Loucy (cell line): ENCODE data around the gene ABHD12.

Experiments
- H2AFZ ChIP-seq: fragments of 200-600 bp; sonication (generic); 2 replicates; pipeline ENCODE4 v1.6.0; 2016; ENCODE audit warnings: antibody characterized with exemption, mild to moderate bottlenecking, low read length, moderate library complexity
- H3F3A ChIP-seq: fragments of 200-600 bp; 2 replicates; pipeline ENCODE4 v1.6.0; 2016; ENCODE audit warnings: antibody characterized with exemption, low read depth, mild to moderate bottlenecking
- H3K27me3 ChIP-seq: fragments of 200-600 bp; sonication (generic); 2 replicates; pipeline ENCODE4 v1.6.1; 2014; ENCODE audit warnings: low read length, mild to moderate bottlenecking; ENCODE audit not compliant: insufficient read depth, poor library complexity, severe bottlenecking
- H3K36me3 ChIP-seq: fragments of 200-600 bp; sonication (generic); 2 replicates; pipeline ENCODE4 v1.6.1; 2016; ENCODE audit warnings: low read length; ENCODE audit not compliant: insufficient read depth
- H3K4me1 ChIP-seq: fragments of 200-600 bp; sonication (generic); 2 replicates; pipeline ENCODE4 v1.5.1; 2014; ENCODE audit warnings: low read length, mild to moderate bottlenecking; ENCODE audit not compliant: insufficient read depth, poor library complexity, severe bottlenecking
- H3K4me2 ChIP-seq: fragments of 200-600 bp; sonication (generic); 2 replicates; pipeline ENCODE4 v1.6.0; 2014; ENCODE audit warnings: antibody characterized with exemption, low read length, low read depth, mild to moderate bottlenecking; ENCODE audit not compliant: poor library complexity, severe bottlenecking
- H3K4me3 ChIP-seq: fragments of 200-600 bp; sonication (generic); 2 replicates; pipeline ENCODE4 v1.5.1; 2014; ENCODE audit warnings: low read length, mild to moderate bottlenecking, mixed read lengths; ENCODE audit not compliant: poor library complexity, severe bottlenecking
- H3K79me2 ChIP-seq: fragments of 200-600 bp; sonication (generic); 2 replicates; pipeline ENCODE4 v1.6.1; 2014; ENCODE audit warnings: low read length; ENCODE audit not compliant: insufficient read depth
- H3K9ac ChIP-seq: fragments of 200-600 bp; sonication (generic); 2 replicates; pipeline ENCODE4 v1.6.0; 2014; ENCODE audit warnings: mild to moderate bottlenecking, low read depth, low read length, moderate library complexity; ENCODE audit not compliant: poor library complexity, severe bottlenecking
- H3K9me2 ChIP-seq: fragments of 200-600 bp; sonication (generic); replicated peaks from 2 replicates; pipeline ENCODE4 v1.6.1; 2016; ENCODE audit warnings: low read depth, low read length, mixed read lengths
- H3K9me3 ChIP-seq: fragments of 200-600 bp; sonication (generic); 2 replicates; pipeline ENCODE4 v1.6.1; 2014; ENCODE audit warnings: mild to moderate bottlenecking, antibody characterized with exemption, low read length, low read depth; ENCODE audit not compliant: insufficient read depth
- H4K20me1 ChIP-seq: fragments of 200-600 bp; sonication (generic); 2 replicates; pipeline ENCODE4 v1.6.0; 2014; ENCODE audit warnings: antibody characterized with exemption, low read length, mild to moderate bottlenecking; ENCODE audit not compliant: insufficient read depth, poor library complexity, severe bottlenecking
- CTCF ChIP-seq: fragments of 200-600 bp; sonication (generic); conservative IDR thresholded peaks from 2 replicates; pipeline ENCODE4 v1.5.1; 2014; ENCODE audit warnings: mild to moderate bottlenecking, antibody characterized with exemption, low read length
- EZH2phosphoT487 ChIP-seq: fragments of 200-600 bp; IDR thresholded peaks from 2 replicates; pipeline ENCODE4 v1.6.1; 2018; ENCODE audit warnings: antibody characterized with exemption, mild to moderate bottlenecking, moderate library complexity, borderline replicate concordance

ABHD12 gene

DNA sequence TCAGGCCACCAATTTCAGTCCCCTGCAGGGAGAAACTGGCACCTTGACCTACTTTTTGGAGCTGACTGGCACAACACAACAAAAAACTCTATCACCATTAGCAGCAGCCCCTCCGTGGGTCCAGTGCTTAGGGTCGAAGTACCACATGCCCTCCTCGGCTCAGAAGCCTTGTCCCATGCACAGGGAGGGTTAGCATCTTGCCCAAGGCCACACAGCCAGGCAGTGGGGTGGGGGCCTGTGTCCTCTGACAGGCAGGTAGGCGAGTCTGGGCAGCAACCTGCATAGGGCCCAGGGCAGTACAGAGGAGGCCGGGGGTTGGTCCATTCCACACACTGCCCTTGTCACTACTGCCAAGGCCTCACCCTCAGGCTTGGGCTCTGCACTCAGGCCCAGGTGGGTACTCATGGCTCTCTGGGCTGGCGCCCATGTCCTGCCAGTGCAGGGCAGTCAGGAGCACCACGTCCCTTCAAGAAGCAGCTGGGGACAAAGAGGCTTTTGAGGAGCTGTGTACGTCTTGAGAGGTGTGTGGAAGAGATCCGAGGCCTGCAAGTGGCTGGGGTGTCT lies 89.2 kb downstream of the ABHD12 start:
- Histone ChIP-seq H3K4me2 (no peak overlapping the region), H3K9me2 (no peaks in the 10 kb centered on the region), H4K20me1 (no peaks in the 10 kb centered on the region), H3K4me3 (no peak overlapping the region), H3K9ac (no peak overlapping the region), H3K79me2 (no peaks in the 10 kb centered on the region), H3F3A (no peaks in the 10 kb centered on the region), H3K9me3 (no peaks in the 10 kb centered on the region), H3K27me3 (no peaks in the 10 kb centered on the region), H3K4me1 (no peaks in the 10 kb centered on the region), H3K36me3 (peaks cover 26% of the 10 kb centered on the region; the same call in 1 of the 2 replicates), H2AFZ (no peak overlapping the region)
- no peak for TF ChIP-seq EZH2phosphoT487
- no peak for TF ChIP-seq CTCF

DNA sequence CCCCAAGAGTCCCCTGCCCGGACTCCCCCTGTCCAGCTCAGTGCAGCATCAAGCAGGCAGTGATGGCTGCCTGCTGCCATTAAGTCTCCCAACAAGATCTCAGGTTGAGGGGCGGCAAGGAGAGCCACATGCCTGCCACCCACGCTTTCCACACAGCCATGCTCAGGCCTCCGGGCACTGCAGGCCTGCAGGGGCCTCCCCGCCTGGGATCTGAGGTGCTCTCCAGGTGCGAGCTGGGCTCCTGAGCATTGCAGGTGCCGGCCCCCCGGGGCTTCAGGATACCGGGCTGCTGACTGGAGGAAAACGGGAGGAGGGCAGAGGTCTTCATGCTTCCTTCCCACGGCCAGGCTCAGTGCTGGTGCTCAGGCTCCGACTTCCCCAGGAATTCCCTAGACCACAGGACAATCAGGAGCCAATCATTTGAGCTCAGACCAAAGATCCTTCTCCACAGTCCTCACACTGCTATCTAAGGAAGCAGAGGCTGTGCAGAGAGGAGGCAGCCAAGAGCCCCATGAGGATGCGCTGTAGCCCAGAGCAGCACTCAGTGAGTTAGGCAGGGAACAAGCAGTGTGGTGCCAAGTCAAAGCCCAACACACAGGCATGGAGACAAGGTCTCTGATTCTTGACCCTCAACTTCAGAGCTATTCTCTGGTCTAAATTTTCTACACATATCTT lies 90.0 kb downstream of the ABHD12 start:
- no peaks in the 10 kb centered on the region for H3F3A ChIP-seq
- H3K36me3 ChIP-seq: peaks cover 27% of the 10 kb centered on the region; the same call in 1 of the 2 replicates
- no peak overlapping the region for H3K4me2 ChIP-seq
- H3K4me1 ChIP-seq: no peaks in the 10 kb centered on the region
- no peaks in the 10 kb centered on the region for H3K79me2 ChIP-seq
- no peak overlapping the region for H2AFZ ChIP-seq
- no peaks in the 10 kb centered on the region for H3K9me3 ChIP-seq
- no peak overlapping the region for H3K4me3 ChIP-seq
- H4K20me1 ChIP-seq: no peaks in the 10 kb centered on the region
- TF ChIP-seq CTCF (no peak), EZH2phosphoT487 (no peak)
- H3K27me3 ChIP-seq: no peaks in the 10 kb centered on the region
- no peak overlapping the region for H3K9ac ChIP-seq
- no peaks in the 10 kb centered on the region for H3K9me2 ChIP-seq

DNA sequence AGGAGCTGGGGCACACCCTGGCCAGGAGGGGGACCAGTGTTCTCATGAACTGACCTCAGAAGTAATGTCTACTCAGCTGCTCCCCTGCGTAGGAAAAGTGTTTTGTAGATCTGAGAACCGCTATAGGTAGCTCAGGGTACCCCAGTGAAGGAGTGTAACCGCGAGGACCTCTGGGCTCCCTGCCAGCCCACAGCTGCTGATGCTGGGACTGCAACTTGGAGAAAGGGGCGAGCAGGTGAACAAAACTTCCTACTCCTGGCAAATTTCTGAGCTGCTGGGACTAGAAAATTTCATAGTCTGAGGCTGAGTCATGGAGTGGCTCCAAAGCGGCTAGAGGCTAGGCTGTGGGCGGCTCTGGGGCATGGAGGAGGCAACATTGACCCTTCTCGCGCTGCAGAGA lies 90.8 kb downstream of the ABHD12 start:
- no peaks in the 10 kb centered on the region for H3K79me2 ChIP-seq
- H3K4me1 ChIP-seq: no peaks in the 10 kb centered on the region
- no peak overlapping the region for H2AFZ ChIP-seq
- H3K4me3 ChIP-seq: no peak overlapping the region
- no peak overlapping the region for H3K4me2 ChIP-seq
- no peaks in the 10 kb centered on the region for H3K27me3 ChIP-seq
- no peaks in the 10 kb centered on the region for H3K9me2 ChIP-seq
- TF ChIP-seq EZH2phosphoT487: no peak
- no peak for TF ChIP-seq CTCF
- no peaks in the 10 kb centered on the region for H3K9me3 ChIP-seq
- peaks cover 30% of the 10 kb centered on the region; the same call in 1 of the 2 replicates for H3K36me3 ChIP-seq
- H3F3A ChIP-seq: no peaks in the 10 kb centered on the region
- no peaks in the 10 kb centered on the region for H4K20me1 ChIP-seq
- no peak overlapping the region for H3K9ac ChIP-seq
